ENCODE measurements around the gene RRM2. TPM values are rescaled to one million over a fixed set of nuclear protein-coding genes. Genes with fewer than 3 reads are reported as not detected.
A peak's percentile ranks its signal among the peaks of the same experiment; 100 is the strongest.
"Not testable (repeated sequence)": the region's sequence is repeated elsewhere in the genome, so short reads cannot be mapped to it uniquely, and the experiment has no call there.

RRM2 gene
- total and polyA plus RNA-seq, 4 donors = 16.6 to 42.4 (median 29.6) TPM

DNA sequence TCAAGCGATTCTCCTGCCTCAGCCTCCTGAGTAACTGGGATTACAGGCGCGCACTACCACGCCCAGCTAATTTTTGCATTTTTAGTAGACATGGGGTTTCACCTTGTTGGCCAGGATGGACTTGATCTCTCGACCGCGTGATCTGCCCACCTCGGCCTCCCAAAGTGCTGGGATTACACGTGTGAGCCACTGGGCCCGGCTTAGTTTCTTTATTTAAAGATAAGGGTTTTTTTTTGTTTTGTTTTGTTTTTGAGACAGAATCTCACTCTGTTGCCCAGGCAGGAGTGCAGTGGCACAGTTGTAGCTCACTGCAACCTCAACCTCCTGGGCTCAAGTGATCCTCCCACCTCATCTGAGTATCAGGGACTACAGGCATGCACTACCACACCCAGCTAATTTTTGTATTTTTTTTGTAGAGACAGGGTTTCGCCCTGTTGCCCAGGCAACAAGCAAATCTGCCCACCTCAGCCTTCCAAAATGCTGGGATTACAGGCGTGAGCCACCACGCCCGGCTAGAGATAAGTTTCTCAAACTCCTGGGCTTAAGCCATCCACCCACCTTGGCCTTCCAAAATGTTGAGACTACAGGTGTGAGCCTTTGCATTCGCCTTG is 24.6 kb downstream of the RRM2 start:
- H3K27ac ChIP-seq (ENCODE audit: low read depth, low read length); DNase-seq (ENCODE audit: low read depth in 4 of 6, low spot score in 6 of 6); H3K27me3 ChIP-seq (ENCODE audit: control insufficient read depth, insufficient read depth, low read length); H3K4me3 ChIP-seq (ENCODE audit: low read depth, low read length); H3K9me3 ChIP-seq (ENCODE audit: control insufficient read depth, insufficient read depth, low read length): not testable (repeated sequence)
- WGBS (ENCODE audit: insufficient coverage) = 98% methylated on average over 8 of the region's 15 CpGs
- peaks cover 20% of the 10 kb centered on the region for H3K4me1 ChIP-seq (ENCODE audit: control insufficient read depth, insufficient read depth, low read length)
- peaks cover 12% of the 10 kb centered on the region for H3K36me3 ChIP-seq (ENCODE audit: control insufficient read depth, insufficient read depth, low read length)

DNA sequence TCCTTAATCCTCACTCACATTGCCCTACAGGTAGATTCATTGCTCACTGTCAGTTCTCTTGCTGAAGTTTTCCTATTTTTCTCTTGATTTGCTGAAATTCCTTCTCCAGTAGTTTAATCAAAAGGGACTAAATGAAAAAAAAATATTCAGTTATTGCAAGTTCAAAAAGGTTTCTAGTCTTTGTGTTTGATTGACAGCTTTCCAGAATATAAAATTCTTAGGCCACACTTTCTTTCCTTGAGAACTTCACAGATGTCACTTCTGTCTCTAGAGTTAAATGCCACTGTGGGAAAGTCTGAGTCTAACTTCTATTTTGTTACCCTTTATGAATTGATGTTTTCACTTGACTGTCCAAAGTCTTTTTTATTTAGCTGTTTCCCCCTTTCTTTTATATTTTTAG is 25.7 kb downstream of the RRM2 start:
- no peak for DNase-seq (ENCODE audit: low read depth in 4 of 6, low spot score in 6 of 6)
- H3K27ac ChIP-seq (ENCODE audit: low read depth, low read length) = no peak overlapping the region
- H3K4me1 ChIP-seq (ENCODE audit: control insufficient read depth, insufficient read depth, low read length) = peaks cover 14% of the 10 kb centered on the region
- H3K36me3 ChIP-seq (ENCODE audit: control insufficient read depth, insufficient read depth, low read length) = peaks cover 11% of the 10 kb centered on the region
- H3K4me3 ChIP-seq (ENCODE audit: low read depth, low read length) = no peak overlapping the region
- no peaks in the 10 kb centered on the region for H3K27me3 ChIP-seq (ENCODE audit: control insufficient read depth, insufficient read depth, low read length)
- no peaks in the 10 kb centered on the region for H3K9me3 ChIP-seq (ENCODE audit: control insufficient read depth, insufficient read depth, low read length)

DNA sequence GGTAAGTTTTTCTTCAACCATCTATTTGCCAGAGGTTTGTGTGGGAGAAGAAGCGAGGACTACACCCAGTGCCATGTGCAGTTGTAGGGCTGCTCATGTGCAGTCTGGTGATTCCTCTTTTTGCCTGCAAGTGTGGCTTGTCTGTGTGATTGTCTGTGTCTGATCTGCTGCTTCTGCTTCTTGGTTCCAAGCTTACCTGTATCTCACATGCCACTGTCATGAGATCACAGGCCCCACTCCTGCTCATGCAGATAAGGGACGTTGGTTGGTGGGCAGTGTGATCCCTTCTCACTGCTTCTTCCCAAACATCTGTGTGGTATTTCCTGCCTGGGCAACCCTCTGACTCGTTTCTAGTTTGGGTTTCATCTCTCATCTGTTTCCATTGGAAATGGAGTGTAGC is 27.1 kb downstream of the RRM2 start:
- Histone ChIP-seq H3K9me3 (ENCODE audit: control insufficient read depth, insufficient read depth, low read length) (no peaks in the 10 kb centered on the region), H3K27ac (ENCODE audit: low read depth, low read length) (no peak overlapping the region), H3K36me3 (ENCODE audit: control insufficient read depth, insufficient read depth, low read length) (peaks cover 7% of the 10 kb centered on the region), H3K4me3 (ENCODE audit: low read depth, low read length) (no peak overlapping the region), H3K27me3 (ENCODE audit: control insufficient read depth, insufficient read depth, low read length) (no peaks in the 10 kb centered on the region), H3K4me1 (ENCODE audit: control insufficient read depth, insufficient read depth, low read length) (peaks cover 6% of the 10 kb centered on the region)
- 50% methylated on average over 2 of the region's 3 CpGs for WGBS (ENCODE audit: insufficient coverage)
- no peak for DNase-seq (ENCODE audit: low read depth in 4 of 6, low spot score in 6 of 6)

DNA sequence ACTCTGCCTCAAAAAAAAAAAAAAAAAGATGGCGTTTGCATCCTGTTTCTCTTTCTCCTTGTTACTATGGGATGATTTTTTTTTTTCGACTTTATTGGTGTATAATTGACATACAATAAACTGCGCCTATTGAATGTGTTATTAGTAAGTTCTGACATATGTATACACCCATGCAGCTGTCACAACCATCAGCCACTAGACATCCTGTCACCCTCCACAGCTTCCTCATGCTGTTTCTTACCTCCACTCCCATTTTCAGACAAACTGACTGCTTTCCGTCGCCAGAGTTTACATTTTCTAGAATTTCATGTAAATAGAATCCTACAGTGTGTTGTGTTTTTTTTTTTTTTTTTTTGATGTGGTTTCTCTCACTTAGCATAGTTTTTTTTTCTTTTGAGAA is 27.9 kb downstream of the RRM2 start:
- no CpG with 5 or more reads among the region's 5 CpGs for WGBS (ENCODE audit: insufficient coverage)
- peaks cover 3% of the 10 kb centered on the region for H3K4me1 ChIP-seq (ENCODE audit: control insufficient read depth, insufficient read depth, low read length)
- no peak for DNase-seq (ENCODE audit: low read depth in 4 of 6, low spot score in 6 of 6)
- H3K27ac ChIP-seq (ENCODE audit: low read depth, low read length) = no peak overlapping the region
- H3K9me3 ChIP-seq (ENCODE audit: control insufficient read depth, insufficient read depth, low read length) = no peaks in the 10 kb centered on the region
- H3K27me3 ChIP-seq (ENCODE audit: control insufficient read depth, insufficient read depth, low read length) = no peaks in the 10 kb centered on the region
- H3K4me3 ChIP-seq (ENCODE audit: low read depth, low read length) = no peak overlapping the region
- peaks cover 4% of the 10 kb centered on the region for H3K36me3 ChIP-seq (ENCODE audit: control insufficient read depth, insufficient read depth, low read length)

GRCh38 chr2:10151462-10151861 is 28.9 kb downstream of the RRM2 start:
- Histone ChIP-seq H3K9me3 (ENCODE audit: control insufficient read depth, insufficient read depth, low read length) (no peaks in the 10 kb centered on the region), H3K27me3 (ENCODE audit: control insufficient read depth, insufficient read depth, low read length) (no peaks in the 10 kb centered on the region), H3K36me3 (ENCODE audit: control insufficient read depth, insufficient read depth, low read length) (peaks cover 2% of the 10 kb centered on the region), H3K4me1 (ENCODE audit: control insufficient read depth, insufficient read depth, low read length) (peaks cover 7% of the 10 kb centered on the region), H3K4me3 (ENCODE audit: low read depth, low read length) (no peak overlapping the region), H3K27ac (ENCODE audit: low read depth, low read length) (no peak overlapping the region)
- 100% methylated on average over 2 of the region's 5 CpGs for WGBS (ENCODE audit: insufficient coverage)
- no peak for DNase-seq (ENCODE audit: low read depth in 4 of 6, low spot score in 6 of 6)

DNA sequence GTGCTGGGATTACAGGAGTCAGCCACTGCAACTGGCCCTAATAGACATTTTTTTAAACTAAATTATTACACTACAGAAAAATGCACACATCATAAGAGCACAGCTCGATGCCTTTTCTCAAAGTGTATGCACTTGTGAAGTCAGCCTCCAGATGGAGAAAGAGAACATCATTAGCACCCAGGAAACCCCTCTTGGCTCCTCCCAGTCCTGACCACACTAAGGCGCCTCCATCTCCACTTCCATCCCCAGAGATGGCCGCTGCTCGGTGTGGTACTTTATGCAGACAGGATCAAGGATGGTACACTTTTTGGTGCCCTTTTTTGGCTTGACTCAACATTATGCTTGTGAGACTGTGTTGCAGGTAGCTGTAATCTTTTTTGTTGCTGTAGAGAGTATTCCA is 34.8 kb downstream of the RRM2 start:
- WGBS (ENCODE audit: insufficient coverage) = 71% methylated on average over 1 of the region's 4 CpGs
- H3K9me3 ChIP-seq (ENCODE audit: control insufficient read depth, insufficient read depth, low read length) = no peaks in the 10 kb centered on the region
- no peaks in the 10 kb centered on the region for H3K36me3 ChIP-seq (ENCODE audit: control insufficient read depth, insufficient read depth, low read length)
- peaks cover 43% of the 10 kb centered on the region for H3K4me1 ChIP-seq (ENCODE audit: control insufficient read depth, insufficient read depth, low read length)
- DNase-seq (ENCODE audit: low read depth in 4 of 6, low spot score in 6 of 6) = no peak
- no peak overlapping the region for H3K4me3 ChIP-seq (ENCODE audit: low read depth, low read length)
- H3K27ac ChIP-seq (ENCODE audit: low read depth, low read length) = no peak overlapping the region
- H3K27me3 ChIP-seq (ENCODE audit: control insufficient read depth, insufficient read depth, low read length) = peaks cover 2% of the 10 kb centered on the region

GRCh38 chr2:10158681-10159080 is 36.1 kb downstream of the RRM2 start:
- Histone ChIP-seq H3K27me3 (ENCODE audit: control insufficient read depth, insufficient read depth, low read length) (peaks cover 2% of the 10 kb centered on the region), H3K9me3 (ENCODE audit: control insufficient read depth, insufficient read depth, low read length) (no peaks in the 10 kb centered on the region), H3K27ac (ENCODE audit: low read depth, low read length) (no peak overlapping the region), H3K36me3 (ENCODE audit: control insufficient read depth, insufficient read depth, low read length) (no peaks in the 10 kb centered on the region), H3K4me3 (ENCODE audit: low read depth, low read length) (no peak overlapping the region), H3K4me1 (ENCODE audit: control insufficient read depth, insufficient read depth, low read length) (peaks cover 57% of the 10 kb centered on the region)
- 81% methylated on average over 7 of the region's 11 CpGs for WGBS (ENCODE audit: insufficient coverage)
- no peak for DNase-seq (ENCODE audit: low read depth in 4 of 6, low spot score in 6 of 6)

DNA sequence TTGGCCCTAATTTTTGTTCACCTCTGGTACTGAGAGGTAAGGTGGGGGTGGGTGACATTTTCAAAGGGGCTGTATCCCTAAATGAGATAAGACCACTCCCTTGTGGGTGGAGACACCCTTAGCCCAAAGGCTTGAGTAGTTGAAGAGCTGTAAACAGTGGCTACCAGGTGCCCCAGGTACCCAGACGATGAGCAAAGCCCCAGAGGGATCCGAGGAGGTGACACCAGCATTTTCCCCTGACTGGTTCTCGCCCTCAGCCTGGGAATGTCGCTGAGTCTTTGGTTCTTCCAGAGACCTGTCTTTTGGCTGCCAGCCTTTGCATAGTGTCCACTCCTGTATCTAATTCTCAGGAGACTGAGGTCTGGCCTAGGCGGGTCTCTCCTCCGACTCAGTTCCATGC is 36.5 kb downstream of the RRM2 start:
- Histone ChIP-seq H3K36me3 (ENCODE audit: control insufficient read depth, insufficient read depth, low read length) (no peaks in the 10 kb centered on the region), H3K27ac (ENCODE audit: low read depth, low read length) (peak overlapping the region; percentile 33), H3K9me3 (ENCODE audit: control insufficient read depth, insufficient read depth, low read length) (no peaks in the 10 kb centered on the region), H3K4me1 (ENCODE audit: control insufficient read depth, insufficient read depth, low read length) (peaks cover 59% of the 10 kb centered on the region), H3K4me3 (ENCODE audit: low read depth, low read length) (no peak overlapping the region), H3K27me3 (ENCODE audit: control insufficient read depth, insufficient read depth, low read length) (peaks cover 2% of the 10 kb centered on the region)
- WGBS (ENCODE audit: insufficient coverage) = 76% methylated on average over 6 of the region's 6 CpGs
- no peak for DNase-seq (ENCODE audit: low read depth in 4 of 6, low spot score in 6 of 6)

- WGBS (ENCODE audit: insufficient coverage) = 21% methylated on average over 11 of the region's 11 CpGs
- no peaks in the 10 kb centered on the region for H3K36me3 ChIP-seq (ENCODE audit: control insufficient read depth, insufficient read depth, low read length)
- peaks cover 65% of the 10 kb centered on the region for H3K4me1 ChIP-seq (ENCODE audit: control insufficient read depth, insufficient read depth, low read length)
- peak overlapping the region; percentile 52 for H3K27ac ChIP-seq (ENCODE audit: low read depth, low read length)
- H3K9me3 ChIP-seq (ENCODE audit: control insufficient read depth, insufficient read depth, low read length) = no peaks in the 10 kb centered on the region
- peaks cover 2% of the 10 kb centered on the region for H3K27me3 ChIP-seq (ENCODE audit: control insufficient read depth, insufficient read depth, low read length)
- peak in 2 of 6 donors; percentile 65 to 73 for DNase-seq (ENCODE audit: low read depth in 4 of 6, low spot score in 6 of 6)
- H3K4me3 ChIP-seq (ENCODE audit: low read depth, low read length) = no peak overlapping the region
These were observed 37.1 kb downstream of the RRM2 start for GRCh38 chr2:10159581-10160131.

GRCh38 chr2:10160203-10160955 is 37.8 kb downstream of the RRM2 start:
- Histone ChIP-seq H3K9me3 (ENCODE audit: control insufficient read depth, insufficient read depth, low read length) (no peaks in the 10 kb centered on the region), H3K27me3 (ENCODE audit: control insufficient read depth, insufficient read depth, low read length) (peaks cover 2% of the 10 kb centered on the region), H3K4me3 (ENCODE audit: low read depth, low read length) (no peak overlapping the region), H3K27ac (ENCODE audit: low read depth, low read length) (no peak overlapping the region), H3K4me1 (ENCODE audit: control insufficient read depth, insufficient read depth, low read length) (peaks cover 63% of the 10 kb centered on the region), H3K36me3 (ENCODE audit: control insufficient read depth, insufficient read depth, low read length) (no peaks in the 10 kb centered on the region)
- WGBS (ENCODE audit: insufficient coverage) = 82% methylated on average over 13 of the region's 13 CpGs
- peak in 1 of 6 donors; percentile 52 for DNase-seq (ENCODE audit: low read depth in 4 of 6, low spot score in 6 of 6)

Data from spinal cord (tissue), 10 donors.